Upper lobe of right lung (tissue), 1 donor: ENCODE results near the gene TEKT2. TPM values are rescaled to one million over a fixed set of nuclear protein-coding genes. Genes with fewer than 3 reads are reported as not detected.

ENCODE experiments used
- ATAC-seq: fragments of 200-7000 bp; cut with Tn5 transposase; one replicate; pipeline ENCODE4 v1.9.1; 2020; ENCODE audit warnings: mild to moderate bottlenecking, moderate library complexity
- DNase-seq: peaks from one replicate; pipeline ENCODE4 v3.0.0-alpha.2; 2020
- H3K27ac ChIP-seq: fragments of 200-600 bp; one replicate; pipeline ENCODE4 v1.8.0; 2022
- H3K27me3 ChIP-seq: fragments of 200-600 bp; one replicate; pipeline ENCODE4 v1.8.0; 2022; ENCODE audit warnings: mild to moderate bottlenecking
- H3K36me3 ChIP-seq: fragments of 200-600 bp; one replicate; pipeline ENCODE4 v1.8.0; 2022
- H3K4me1 ChIP-seq: fragments of 200-600 bp; one replicate; pipeline ENCODE4 v1.8.0; 2022
- H3K4me3 ChIP-seq: fragments of 200-600 bp; one replicate; pipeline ENCODE4 v1.8.0; 2022; ENCODE audit warnings: mild to moderate bottlenecking
- H3K9me3 ChIP-seq: fragments of 200-600 bp; one replicate; pipeline ENCODE4 v1.8.0; 2022
- CTCF ChIP-seq: fragments of 200-600 bp; IDR thresholded peaks from one replicate; pipeline ENCODE4 v1.8.0; 2022; ENCODE audit warnings: antibody characterized with exemption
- intact Hi-C: fragments of 100-400 bp; cut with DNase I; formaldehyde crosslinking; loops from one replicate; pipeline ENCODE4 v1.11.0; 2022
- total RNA-seq: library from RNA; stranded (reverse); fragmentation: NEBNext Ultra II Directional; extraction: Animal tissue kit (Norgen Biotek cat#: 25700); gene quantifications from one replicate; pipeline ENCODE4 v1.2.1, GENCODE V29; 2021
- donor health status: DM: no; HTN: yes; CAD: no; lungs with severe emphysema.

TEKT2 gene
- total RNA-seq, 1 donor from 2014 or later = 0.35 TPM

GRCh38 chr1:36134505-36135329, 50.8 kb downstream of the TEKT2 start:
- Histone ChIP-seq H3K4me1 (peaks cover 25% of the 10 kb centered on the region), H3K36me3 (peaks cover 34% of the 10 kb centered on the region), H3K4me3 (no peak overlapping the region), H3K9me3 (no peaks in the 10 kb centered on the region), H3K27ac (peak overlapping the region; percentile 14), H3K27me3 (no peaks in the 10 kb centered on the region)
- ATAC-seq = peak; percentile 73
- TF ChIP-seq CTCF = peak; percentile 69
- no peak for DNase-seq
- intact Hi-C loops = no loop called here

- Histone ChIP-seq H3K36me3 (peaks cover 39% of the 10 kb centered on the region), H3K27me3 (no peaks in the 10 kb centered on the region), H3K4me3 (no peak overlapping the region), H3K4me1 (peaks cover 30% of the 10 kb centered on the region), H3K9me3 (no peaks in the 10 kb centered on the region), H3K27ac (peak overlapping the region; percentile 14)
- ATAC-seq (no peak), DNase-seq (no peak)
- TF ChIP-seq CTCF = no peak
- intact Hi-C loops = no loop called here
Observed at GRCh38 chr1:36135330-36135667, 51.4 kb downstream of the TEKT2 start.

GRCh38 chr1:36135796-36136195, 51.9 kb downstream of the TEKT2 start:
- no peak for DNase-seq
- intact Hi-C loops = no loop called here
- H3K27ac ChIP-seq = peak overlapping the region; percentile 47
- no peaks in the 10 kb centered on the region for H3K27me3 ChIP-seq
- peak; percentile 50 for ATAC-seq
- no peaks in the 10 kb centered on the region for H3K9me3 ChIP-seq
- H3K36me3 ChIP-seq = peaks cover 39% of the 10 kb centered on the region
- no peak overlapping the region for H3K4me3 ChIP-seq
- H3K4me1 ChIP-seq = peaks cover 34% of the 10 kb centered on the region
- TF ChIP-seq CTCF = no peak

- Histone ChIP-seq H3K4me1 (peaks cover 34% of the 10 kb centered on the region), H3K36me3 (peaks cover 39% of the 10 kb centered on the region), H3K27me3 (no peaks in the 10 kb centered on the region), H3K4me3 (no peak overlapping the region), H3K9me3 (no peaks in the 10 kb centered on the region), H3K27ac (peak overlapping the region; percentile 47)
- TF ChIP-seq CTCF = no peak
- intact Hi-C loops = no loop called here
- ATAC-seq (peak; percentile 52), DNase-seq (no peak)
Observed at GRCh38 chr1:36136535-36136934, 52.6 kb downstream of the TEKT2 start.

- H3K27ac ChIP-seq = peak overlapping the region; percentile 47
- DNase-seq = no peak
- peaks cover 34% of the 10 kb centered on the region for H3K4me1 ChIP-seq
- no peaks in the 10 kb centered on the region for H3K27me3 ChIP-seq
- intact Hi-C loops = no loop called here
- no peak overlapping the region for H3K4me3 ChIP-seq
- H3K9me3 ChIP-seq = no peaks in the 10 kb centered on the region
- peaks cover 39% of the 10 kb centered on the region for H3K36me3 ChIP-seq
- TF ChIP-seq CTCF = no peak
- no peak for ATAC-seq
Observed at GRCh38 chr1:36137226-36137625, 53.3 kb downstream of the TEKT2 start.
